ACHN (cell line): ENCODE results near the gene RGCC.

Source experiments
- DNase-seq: peaks from one replicate; pipeline ENCODE4 v3.0.0-alpha.2; 2015
- in situ Hi-C: cut with HindIII; loops from 2 replicates; pipeline ENCODE4 v1.10.0; 2017; ENCODE audit warnings: low sequenced_read_pairs, low pct_ligation_motif_present, low pct_unique_long_range_greater_than_20kb

Gene RGCC

GRCh38 chr13:41467425-41467945 lies 10.1 kb downstream of the RGCC start:
- in situ Hi-C loops: no loop called here
- no peak for DNase-seq

GRCh38 chr13:41468631-41469030 lies 11.3 kb downstream of the RGCC start:
- in situ Hi-C loops: no loop called here
- DNase-seq: no peak

GRCh38 chr13:41470196-41470595 lies 12.8 kb downstream of the RGCC start:
- in situ Hi-C loops: no loop called here
- no peak for DNase-seq

GRCh38 chr13:41471785-41472184 lies 14.4 kb downstream of the RGCC start:
- DNase-seq: no peak
- in situ Hi-C loops: no loop called here

- in situ Hi-C loops: no loop called here
- DNase-seq: no peak
Measured at GRCh38 chr13:41487222-41487621, 29.9 kb downstream of the RGCC start.

GRCh38 chr13:41488124-41488523 lies 30.8 kb downstream of the RGCC start:
- in situ Hi-C loops: no loop called here
- no peak for DNase-seq

- DNase-seq: no peak
- in situ Hi-C loops: no loop called here
Measured at GRCh38 chr13:41490371-41491015, 33.1 kb downstream of the RGCC start.

- DNase-seq: no peak
- in situ Hi-C loops: no loop called here
Measured at GRCh38 chr13:41491436-41491835, 34.1 kb downstream of the RGCC start.

GRCh38 chr13:41492432-41493260 lies 35.3 kb downstream of the RGCC start:
- DNase-seq: no peak
- in situ Hi-C loops: no loop called here

- no peak for DNase-seq
- in situ Hi-C loops: no loop called here
Measured at GRCh38 chr13:41494202-41494601, 36.9 kb downstream of the RGCC start.

- DNase-seq: no peak
- in situ Hi-C loops: no loop called here
Measured at GRCh38 chr13:41495044-41495443, 37.7 kb downstream of the RGCC start.

- no peak for DNase-seq
- in situ Hi-C loops: no loop called here
Measured at GRCh38 chr13:41496420-41497234, 39.3 kb downstream of the RGCC start.

- DNase-seq: no peak
Measured at GRCh38 chr13:41497436-41497835, 40.1 kb downstream of the RGCC start.

GRCh38 chr13:41499452-41499851 lies 42.1 kb downstream of the RGCC start:
- DNase-seq: no peak
- in situ Hi-C loops: no loop called here

More at GRCh38 chr13:41497436-41497835, 40.1 kb downstream of the RGCC start:
- in situ Hi-C loops: no loop called here

- no peak for DNase-seq
- in situ Hi-C loops: no loop called here
Measured at GRCh38 chr13:41500511-41500910, 43.2 kb downstream of the RGCC start.

- no peak for DNase-seq
- in situ Hi-C loops: no loop called here
Measured at GRCh38 chr13:41501281-41501680, 43.9 kb downstream of the RGCC start.

- in situ Hi-C loops: no loop called here
- no peak for DNase-seq
Measured at GRCh38 chr13:41502031-41502430, 44.7 kb downstream of the RGCC start.

GRCh38 chr13:41502673-41503072 lies 45.3 kb downstream of the RGCC start:
- DNase-seq: no peak
- in situ Hi-C loops: no loop called here

GRCh38 chr13:41503356-41503755 lies 46.0 kb downstream of the RGCC start:
- no peak for DNase-seq
- in situ Hi-C loops: no loop called here
